OCI-LY7 (cell line): ENCODE data around the gene MYO18B. TPM values are rescaled to one million over a fixed set of nuclear protein-coding genes. Genes with fewer than 3 reads are reported as not detected.

Experiments used
- BruUV-seq: library from RNA; stranded (reverse); fragments of 400-500 nt; replicated peaks from 2 replicates; lab custom pipeline; 2021; lab: Mats Ljungman, UMichigan
- CTCF ChIA-PET: fragments of 300-600 bp; sonication (Branson Sonifier 250); formaldehyde crosslinking; loops from one replicate; lab custom pipeline; 2022; ENCODE audit warnings: antibody characterized with exemption; ENCODE audit not compliant: unreplicated experiment; lab: Charles Lee
- POLR2A ChIA-PET: fragments of 300-600 bp; sonication (Branson Sonifier 250); formaldehyde crosslinking; loops from one replicate; lab custom pipeline; 2022; ENCODE audit warnings: antibody characterized with exemption; lab: Charles Lee
- DNase-seq: peaks from one replicate; pipeline ENCODE4 v3.0.0-alpha.2; 2015; ENCODE audit warnings: low spot score
- H2AFZ ChIP-seq: fragments of 200-600 bp; sonication (generic), shearing (Covaris generic); 2 replicates; pipeline ENCODE4 v1.6.1; 2014; ENCODE audit warnings: mild to moderate bottlenecking, antibody characterized with exemption, low read length, moderate library complexity
- H3K27ac ChIP-seq: fragments of 200-600 bp; sonication (generic); 2 replicates; pipeline ENCODE4 v1.5.1; 2014; ENCODE audit warnings: mixed run types, low read depth, mild to moderate bottlenecking, moderate library complexity, low read length, inconsistent platforms; ENCODE audit not compliant: poor library complexity, severe bottlenecking
- H3K36me3 ChIP-seq: fragments of 200-600 bp; sonication (generic); 2 replicates; pipeline ENCODE4 v1.6.1; 2014; ENCODE audit warnings: mild to moderate bottlenecking, antibody characterized with exemption, low read length, moderate library complexity, mixed read lengths; ENCODE audit not compliant: insufficient read depth
- H3K4me1 ChIP-seq: fragments of 200-600 bp; sonication (generic); 2 replicates; pipeline ENCODE4 v1.5.1; 2014; ENCODE audit warnings: mild to moderate bottlenecking, low read length; ENCODE audit not compliant: insufficient read depth, poor library complexity, severe bottlenecking
- H3K4me2 ChIP-seq: fragments of 200-600 bp; sonication (generic); 2 replicates; pipeline ENCODE4 v1.6.1; 2014; ENCODE audit warnings: mild to moderate bottlenecking, low read length
- H3K4me3 ChIP-seq: fragments of 200-600 bp; sonication (generic); 2 replicates; pipeline ENCODE4 v1.5.1; 2014; ENCODE audit warnings: mild to moderate bottlenecking, low read depth, low read length; ENCODE audit not compliant: poor library complexity, severe bottlenecking
- H3K79me2 ChIP-seq: fragments of 200-600 bp; sonication (generic); 2 replicates; pipeline ENCODE4 v1.6.1; 2016; ENCODE audit warnings: low read depth, mild to moderate bottlenecking, low read length, moderate library complexity, mixed read lengths; ENCODE audit not compliant: insufficient read depth
- H3K9me2 ChIP-seq: fragments of 200-600 bp; sonication (generic); 2 replicates; pipeline ENCODE4 v1.6.1; 2016; ENCODE audit warnings: mild to moderate bottlenecking, low read length, mixed read lengths; ENCODE audit not compliant: insufficient read depth
- H3K9me3 ChIP-seq: fragments of 200-600 bp; sonication (generic); 2 replicates; pipeline ENCODE4 v1.6.1; 2014; ENCODE audit warnings: mild to moderate bottlenecking, mixed run types, low read length, mixed read lengths
- H4K20me1 ChIP-seq: fragments of 200-600 bp; sonication (generic); 2 replicates; pipeline ENCODE4 v1.6.1; 2014; ENCODE audit warnings: mild to moderate bottlenecking, antibody characterized with exemption, low read length, moderate library complexity, mixed read lengths; ENCODE audit not compliant: insufficient read depth
- EZH2phosphoT487 ChIP-seq: fragments of 200-600 bp; sonication (generic); IDR thresholded peaks from 2 replicates; pipeline ENCODE4 v1.6.1; 2018; ENCODE audit warnings: low read depth, borderline replicate concordance, mild to moderate bottlenecking, mixed run types, antibody characterized with exemption, low read length, moderate library complexity, mixed read lengths
- intact Hi-C: fragments of 100-400 bp; cut with micrococcal nuclease; formaldehyde crosslinking; loops from one replicate; pipeline ENCODE4 v1.10.0; 2022; ENCODE audit not compliant: unreplicated experiment
- total RNA-seq, 2 experiments: library from RNA; depleted of rRNA in 1 of 2; stranded (reverse); fragments of >200 nt in 1 of 2; shearing (Covaris generic) in 1 of 2; gene quantifications; 2 replicates each; pipeline ENCODE4 v1.2.3, GENCODE V29; 2014 to 2022
- TF ChIP-seq, protein P1 (sequence below): fragments of 200-600 bp; sonication (generic); conservative IDR thresholded peaks from 2 replicates; pipeline ENCODE4 v1.5.1; 2014; ENCODE audit warnings: mild to moderate bottlenecking, antibody characterized with exemption, low read length, moderate library complexity, mixed read lengths

The MYO18B gene
- total RNA-seq, 2 experiments from 2014 or later: not detected

DNA sequence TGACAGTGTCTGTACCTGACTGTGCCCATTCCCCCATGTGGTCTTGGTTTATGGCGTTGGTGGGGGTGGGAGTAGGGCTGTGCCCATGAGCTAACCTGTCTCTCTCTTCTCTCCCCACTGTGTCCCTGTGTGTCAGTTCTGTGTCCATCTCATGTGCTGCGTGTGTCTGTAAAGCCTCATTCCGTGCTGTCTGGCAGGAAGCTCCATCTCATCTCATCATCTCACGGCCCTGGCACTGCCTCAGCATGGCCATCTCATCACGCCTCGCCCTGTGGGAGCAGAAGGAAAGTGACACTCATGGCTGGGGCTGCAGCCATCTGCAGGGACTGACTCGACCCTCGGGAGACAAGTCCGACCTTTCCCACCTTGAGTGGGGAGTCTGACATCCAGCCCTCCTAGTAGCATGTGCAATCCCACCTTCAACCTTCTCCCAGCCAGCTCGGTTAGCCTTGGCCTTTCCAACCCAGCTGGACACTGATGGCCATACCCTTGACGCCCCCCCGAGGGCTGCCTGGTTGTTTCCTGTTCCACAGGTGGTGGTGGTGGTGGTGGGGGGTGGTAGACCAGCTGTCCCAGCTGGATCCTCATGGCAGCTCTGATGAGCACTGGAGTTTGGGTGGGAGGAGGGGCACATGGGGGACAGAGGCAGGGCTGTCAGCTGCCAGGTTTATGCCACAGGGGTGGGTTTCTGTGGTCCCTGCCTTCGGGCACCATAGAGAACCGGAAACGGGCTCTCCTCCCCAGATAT lies 19.0 kb downstream of the MYO18B start:
- Histone ChIP-seq H4K20me1 (no peaks in the 10 kb centered on the region), H3K4me2 (no peak overlapping the region), H3K79me2 (no peaks in the 10 kb centered on the region), H2AFZ (no peak overlapping the region), H3K4me3 (no peak overlapping the region), H3K27ac (no peak overlapping the region), H3K9me3 (no peaks in the 10 kb centered on the region), H3K36me3 (no peaks in the 10 kb centered on the region), H3K9me2 (no peaks in the 10 kb centered on the region), H3K4me1 (no peaks in the 10 kb centered on the region)
- intact Hi-C loops: no loop called here
- ChIA-PET POLR2A (no interaction called here), CTCF (no interaction called here)
- no TSS peak for BruUV-seq
- DNase-seq: no peak
- TF ChIP-seq EZH2phosphoT487: no peak
- TF ChIP-seq, protein P1, sequence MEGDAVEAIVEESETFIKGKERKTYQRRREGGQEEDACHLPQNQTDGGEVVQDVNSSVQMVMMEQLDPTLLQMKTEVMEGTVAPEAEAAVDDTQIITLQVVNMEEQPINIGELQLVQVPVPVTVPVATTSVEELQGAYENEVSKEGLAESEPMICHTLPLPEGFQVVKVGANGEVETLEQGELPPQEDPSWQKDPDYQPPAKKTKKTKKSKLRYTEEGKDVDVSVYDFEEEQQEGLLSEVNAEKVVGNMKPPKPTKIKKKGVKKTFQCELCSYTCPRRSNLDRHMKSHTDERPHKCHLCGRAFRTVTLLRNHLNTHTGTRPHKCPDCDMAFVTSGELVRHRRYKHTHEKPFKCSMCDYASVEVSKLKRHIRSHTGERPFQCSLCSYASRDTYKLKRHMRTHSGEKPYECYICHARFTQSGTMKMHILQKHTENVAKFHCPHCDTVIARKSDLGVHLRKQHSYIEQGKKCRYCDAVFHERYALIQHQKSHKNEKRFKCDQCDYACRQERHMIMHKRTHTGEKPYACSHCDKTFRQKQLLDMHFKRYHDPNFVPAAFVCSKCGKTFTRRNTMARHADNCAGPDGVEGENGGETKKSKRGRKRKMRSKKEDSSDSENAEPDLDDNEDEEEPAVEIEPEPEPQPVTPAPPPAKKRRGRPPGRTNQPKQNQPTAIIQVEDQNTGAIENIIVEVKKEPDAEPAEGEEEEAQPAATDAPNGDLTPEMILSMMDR: no peak

DNA sequence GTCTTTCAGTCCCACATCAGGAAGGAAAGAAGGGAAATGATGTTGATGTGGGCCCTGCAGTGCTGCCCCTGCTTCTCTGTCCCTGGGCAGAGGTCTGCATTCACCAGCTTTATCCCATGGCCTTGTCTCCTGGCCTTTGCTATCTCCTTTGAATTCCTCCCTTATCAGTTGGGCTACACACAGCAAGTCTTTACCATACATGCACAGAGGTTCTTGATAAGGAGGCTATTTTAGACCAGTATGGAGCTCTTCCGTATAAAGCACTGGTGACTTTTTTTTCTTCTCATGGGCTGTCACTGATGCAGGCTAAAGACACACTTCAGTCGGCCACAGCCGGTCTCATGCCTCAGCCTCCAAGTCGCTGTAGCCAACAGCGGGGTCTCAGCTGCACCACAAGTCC lies 20.2 kb downstream of the MYO18B start:
- Histone ChIP-seq H3K4me2 (no peak overlapping the region), H4K20me1 (no peaks in the 10 kb centered on the region), H3K36me3 (no peaks in the 10 kb centered on the region), H3K79me2 (no peaks in the 10 kb centered on the region), H3K27ac (no peak overlapping the region), H2AFZ (no peak overlapping the region), H3K4me3 (no peak overlapping the region), H3K4me1 (no peaks in the 10 kb centered on the region), H3K9me2 (no peaks in the 10 kb centered on the region), H3K9me3 (0 out of 2 replicates have a peak, but pooled peaks cover 7% of the 10 kb centered on the region)
- DNase-seq: no peak
- ChIA-PET CTCF (no interaction called here), POLR2A (interaction anchor here (0.6 kb wide), 1 partner anchor 165 kb away, joined by 3 read pairs; no protein-coding TSS in a partner anchor)
- no TSS peak for BruUV-seq
- TF ChIP-seq EZH2phosphoT487: no peak
- TF ChIP-seq, protein P1: no peak
- intact Hi-C loops: no loop called here

DNA sequence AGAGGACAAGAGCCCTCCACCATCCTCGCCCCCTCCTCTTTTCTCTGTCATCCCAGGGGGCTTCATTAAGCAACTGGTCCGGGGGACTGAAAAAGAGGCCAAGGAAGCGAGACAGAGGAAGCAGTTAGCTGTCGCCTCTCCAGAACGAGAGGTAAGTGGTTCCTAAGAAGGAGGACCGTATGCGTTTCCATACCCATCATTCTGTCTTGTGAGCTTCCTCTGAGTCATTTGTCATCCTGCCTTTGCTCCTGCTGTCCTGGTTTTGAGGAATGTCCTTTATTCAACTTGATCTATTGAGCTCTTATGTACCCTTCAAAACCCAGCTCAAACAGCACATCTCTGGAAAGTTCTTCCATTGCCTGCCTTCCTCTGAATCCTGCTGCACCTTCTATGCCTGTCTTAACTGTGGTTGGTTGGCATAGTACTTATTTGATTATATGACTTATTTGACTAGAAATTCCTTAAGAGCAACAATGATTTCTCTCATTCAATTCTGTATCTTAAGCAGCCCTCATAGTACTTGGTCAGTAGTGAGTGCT lies 21.3 kb downstream of the MYO18B start:
- intact Hi-C loops: no loop called here
- no TSS peak for BruUV-seq
- H3K79me2 ChIP-seq: no peaks in the 10 kb centered on the region
- TF ChIP-seq EZH2phosphoT487: no peak
- H3K27ac ChIP-seq: no peak overlapping the region
- H3K9me2 ChIP-seq: no peaks in the 10 kb centered on the region
- no peak overlapping the region for H3K4me2 ChIP-seq
- no peak for DNase-seq
- CTCF ChIA-PET: no interaction called here
- no peak overlapping the region for H3K4me3 ChIP-seq
- no peaks in the 10 kb centered on the region for H4K20me1 ChIP-seq
- no peaks in the 10 kb centered on the region for H3K4me1 ChIP-seq
- H3K9me3 ChIP-seq: 0 out of 2 replicates have a peak, but pooled peaks cover 7% of the 10 kb centered on the region
- H3K36me3 ChIP-seq: no peaks in the 10 kb centered on the region
- POLR2A ChIA-PET: interaction anchor here (0.7 kb wide), 1 partner anchor 728 kb away, joined by 3 read pairs; no protein-coding TSS in a partner anchor
- H2AFZ ChIP-seq: no peak overlapping the region
